Measurements from ENCODE around the gene VPS35L. TPM values are rescaled to one million over a fixed set of nuclear protein-coding genes. Genes with fewer than 3 reads are reported as not detected.

Gene VPS35L
- polyA plus RNA-seq, 3 donors from 2014 or later: 32.4 to 49.6 (median 46.6) TPM

GRCh38 chr16:19588661-19589060 lies 33.2 kb downstream of the VPS35L start:
- Mint-ChIP-seq H3K27me3 (ENCODE audit: low read depth in 3 of 3) (no peaks in the 10 kb centered on the region), H3K27ac (no peak overlapping the region), H3K36me3 (peaks cover 17 to 35% (median 18%) of the 10 kb centered on the region in 3 donors), H3K9me3 (no peaks in the 10 kb centered on the region), H3K4me3 (no peak overlapping the region), H3K4me1 (no peaks in the 10 kb centered on the region)
- no peak for DNase-seq

GRCh38 chr16:19589106-19589505 lies 33.6 kb downstream of the VPS35L start:
- peaks cover 14 to 32% (median 18%) of the 10 kb centered on the region in 3 donors for H3K36me3 Mint-ChIP-seq
- no peaks in the 10 kb centered on the region for H3K4me1 Mint-ChIP-seq
- no peak overlapping the region for H3K4me3 Mint-ChIP-seq
- no peaks in the 10 kb centered on the region for H3K9me3 Mint-ChIP-seq
- H3K27me3 Mint-ChIP-seq (ENCODE audit: low read depth in 3 of 3): no peaks in the 10 kb centered on the region
- peak overlapping the region in 1 of 6 donors; percentile 24 for H3K27ac Mint-ChIP-seq
- DNase-seq: no peak

GRCh38 chr16:19589771-19590302 lies 34.3 kb downstream of the VPS35L start:
- no peak for DNase-seq
- no peaks in the 10 kb centered on the region for H3K9me3 Mint-ChIP-seq
- H3K4me1 Mint-ChIP-seq: no peaks in the 10 kb centered on the region
- H3K36me3 Mint-ChIP-seq: peaks cover 16 to 36% (median 22%) of the 10 kb centered on the region in 3 donors
- no peak overlapping the region for H3K27ac Mint-ChIP-seq
- no peak overlapping the region for H3K4me3 Mint-ChIP-seq
- no peaks in the 10 kb centered on the region for H3K27me3 Mint-ChIP-seq (ENCODE audit: low read depth in 3 of 3)

- DNase-seq: no peak
- no peak overlapping the region for H3K4me3 Mint-ChIP-seq
- H3K36me3 Mint-ChIP-seq: peaks cover 7 to 19% (median 8%) of the 10 kb centered on the region in 3 donors
- H3K4me1 Mint-ChIP-seq: no peaks in the 10 kb centered on the region
- H3K27me3 Mint-ChIP-seq (ENCODE audit: low read depth in 3 of 3): no peaks in the 10 kb centered on the region
- H3K27ac Mint-ChIP-seq: no peak overlapping the region
- no peaks in the 10 kb centered on the region for H3K9me3 Mint-ChIP-seq
Measured at GRCh38 chr16:19595043-19595767, 39.7 kb downstream of the VPS35L start.

GRCh38 chr16:19598805-19599510 lies 43.5 kb downstream of the VPS35L start:
- peak overlapping the region in 2 of 6 donors; percentile 26 to 30 for H3K27ac Mint-ChIP-seq
- no peak for DNase-seq
- no peak overlapping the region for H3K4me3 Mint-ChIP-seq
- H3K27me3 Mint-ChIP-seq (ENCODE audit: low read depth in 3 of 3): no peaks in the 10 kb centered on the region
- peaks cover 9 to 13% (median 11%) of the 10 kb centered on the region in 3 donors for H3K36me3 Mint-ChIP-seq
- H3K4me1 Mint-ChIP-seq: no peaks in the 10 kb centered on the region
- no peaks in the 10 kb centered on the region for H3K9me3 Mint-ChIP-seq

- Mint-ChIP-seq H3K27me3 (ENCODE audit: low read depth in 3 of 3) (no peaks in the 10 kb centered on the region), H3K4me3 (no peak overlapping the region), H3K27ac (no peak overlapping the region), H3K4me1 (no peaks in the 10 kb centered on the region), H3K36me3 (peaks cover 14 to 17% (median 16%) of the 10 kb centered on the region in 3 donors), H3K9me3 (no peaks in the 10 kb centered on the region)
- no peak for DNase-seq
Measured at GRCh38 chr16:19599968-19600716, 44.6 kb downstream of the VPS35L start.

GRCh38 chr16:19601083-19601976 lies 45.8 kb downstream of the VPS35L start:
- no peaks in the 10 kb centered on the region for H3K27me3 Mint-ChIP-seq (ENCODE audit: low read depth in 3 of 3)

GRCh38 chr16:19604911-19605310 lies 49.4 kb downstream of the VPS35L start:
- Mint-ChIP-seq H3K4me3 (no peak overlapping the region), H3K27me3 (ENCODE audit: low read depth in 3 of 3) (no peaks in the 10 kb centered on the region), H3K4me1 (no peaks in the 10 kb centered on the region), H3K27ac (no peak overlapping the region), H3K9me3 (no peaks in the 10 kb centered on the region), H3K36me3 (peaks cover 40 to 59% (median 46%) of the 10 kb centered on the region in 3 donors)
- no peak for DNase-seq

More at GRCh38 chr16:19601083-19601976, 45.8 kb downstream of the VPS35L start:
- peaks cover 23 to 28% (median 27%) of the 10 kb centered on the region in 3 donors for H3K36me3 Mint-ChIP-seq
- no peaks in the 10 kb centered on the region for H3K4me1 Mint-ChIP-seq
- DNase-seq: peak in 1 of 3 donors; percentile 8
- no peak overlapping the region for H3K4me3 Mint-ChIP-seq
- H3K27ac Mint-ChIP-seq: no peak overlapping the region
- H3K9me3 Mint-ChIP-seq: no peaks in the 10 kb centered on the region

GRCh38 chr16:19605701-19606100 lies 50.2 kb downstream of the VPS35L start:
- no peaks in the 10 kb centered on the region for H3K9me3 Mint-ChIP-seq
- no peak overlapping the region for H3K27ac Mint-ChIP-seq
- peaks cover 40 to 61% (median 46%) of the 10 kb centered on the region in 3 donors for H3K36me3 Mint-ChIP-seq
- no peak overlapping the region for H3K4me3 Mint-ChIP-seq
- no peaks in the 10 kb centered on the region for H3K4me1 Mint-ChIP-seq
- no peaks in the 10 kb centered on the region for H3K27me3 Mint-ChIP-seq (ENCODE audit: low read depth in 3 of 3)
- DNase-seq: no peak

GRCh38 chr16:19607616-19608280 lies 52.2 kb downstream of the VPS35L start:
- Mint-ChIP-seq H3K36me3 (peaks cover 42 to 69% (median 45%) of the 10 kb centered on the region in 3 donors), H3K27me3 (ENCODE audit: low read depth in 3 of 3) (no peaks in the 10 kb centered on the region), H3K4me1 (no peaks in the 10 kb centered on the region), H3K27ac (no peak overlapping the region), H3K9me3 (no peaks in the 10 kb centered on the region), H3K4me3 (no peak overlapping the region)
- no peak for DNase-seq

GRCh38 chr16:19609359-19609758 lies 53.9 kb downstream of the VPS35L start:
- DNase-seq: no peak
- Mint-ChIP-seq H3K27me3 (ENCODE audit: low read depth in 3 of 3) (no peaks in the 10 kb centered on the region), H3K4me3 (no peak overlapping the region), H3K4me1 (no peaks in the 10 kb centered on the region), H3K36me3 (peaks cover 40 to 75% (median 43%) of the 10 kb centered on the region in 3 donors), H3K27ac (no peak overlapping the region), H3K9me3 (no peaks in the 10 kb centered on the region)

- DNase-seq: no peak
- Mint-ChIP-seq H3K4me3 (no peak overlapping the region), H3K9me3 (no peaks in the 10 kb centered on the region), H3K36me3 (peaks cover 36 to 71% (median 37%) of the 10 kb centered on the region in 3 donors), H3K4me1 (no peaks in the 10 kb centered on the region), H3K27me3 (ENCODE audit: low read depth in 3 of 3) (no peaks in the 10 kb centered on the region), H3K27ac (no peak overlapping the region)
Measured at GRCh38 chr16:19610200-19610599, 54.7 kb downstream of the VPS35L start.
